Adipose tissue (tissue), 3 donors: ENCODE measurements around the gene ATXN1L. TPM values are rescaled to one million over a fixed set of nuclear protein-coding genes. Genes with fewer than 3 reads are reported as not detected.
"Not testable (repeated sequence)": the region's sequence is repeated elsewhere in the genome, so short reads cannot be mapped to it uniquely, and the experiment has no call there.

Source experiments
- H3K27ac ChIP-seq: one replicate; pipeline ENCODE4 v1.5.1; 2013; ENCODE audit warnings: low read depth, low read length
- WGBS, 3 donors: extraction: QIAGEN DNeasy Blood & Tissue Kit; methylation state at CpG; one replicate each; pipeline ENCODE4 v1.1.7; 2013; 5-methylcytosine and 5-hydroxymethylcytosine counted together
- polyA plus RNA-seq, 3 donors: library from polyadenylated mRNA; stranded (reverse); fragments of 200-250 nt; gene quantifications; one replicate each; pipeline ENCODE4 v1.2.3, GENCODE V29; 2013
- donor health status: healthy with polysubstance abuse.
- donor health status: Bipolar disorder and iron deficiency.
- donor health status: healthy.

The ATXN1L gene
- polyA plus RNA-seq, 3 donors, result 8.3 to 17.6 (median 15.0) TPM

DNA sequence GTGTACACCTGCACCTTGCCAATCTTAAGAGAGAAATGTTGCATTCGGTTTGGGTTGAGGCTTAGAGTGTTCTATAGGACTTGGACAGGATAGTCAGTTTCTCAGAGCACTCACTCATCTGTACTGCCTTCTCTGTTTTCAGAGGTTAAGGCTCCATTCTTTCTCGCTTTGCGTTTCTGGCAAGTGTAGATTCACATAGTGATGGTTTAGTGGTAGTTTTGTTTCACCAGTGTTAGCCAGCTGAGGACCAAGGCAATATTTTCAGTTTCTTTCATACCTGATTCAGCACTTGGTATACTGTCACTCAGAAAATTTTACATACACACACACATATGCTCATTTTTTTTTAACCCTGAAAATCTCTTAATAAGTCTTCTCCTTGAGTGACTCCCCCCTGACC, 1.3 kb downstream of the ATXN1L start:
- H3K27ac ChIP-seq, result no peak overlapping the region
- WGBS, 3 donors, result 48 to 70% (median 61%) methylated on average over 3 of the region's 3 CpGs

DNA sequence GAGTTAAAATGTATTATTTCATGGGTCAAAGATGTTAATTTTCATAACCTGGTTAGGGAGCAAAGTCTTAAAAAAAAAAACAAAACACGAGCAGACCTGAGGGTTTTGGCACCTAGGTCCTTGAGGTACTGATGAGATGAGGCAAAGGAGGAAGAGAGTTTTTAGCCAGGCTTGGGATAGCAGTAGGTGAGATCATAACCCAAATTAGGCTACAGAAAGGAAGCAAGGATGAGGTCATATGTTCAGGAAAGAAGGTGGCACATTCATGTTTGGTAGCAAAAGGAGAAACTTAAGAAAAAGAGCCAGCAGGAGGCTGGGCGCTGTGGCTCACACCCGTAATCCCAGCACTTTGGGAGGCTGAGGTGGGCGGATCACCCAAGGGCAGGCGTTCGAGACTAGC, 2.8 kb downstream of the ATXN1L start:
- no peak overlapping the region for H3K27ac ChIP-seq
- WGBS, 3 donors, result 93 to 94% (median 93%) methylated on average over 6 of the region's 6 CpGs

DNA sequence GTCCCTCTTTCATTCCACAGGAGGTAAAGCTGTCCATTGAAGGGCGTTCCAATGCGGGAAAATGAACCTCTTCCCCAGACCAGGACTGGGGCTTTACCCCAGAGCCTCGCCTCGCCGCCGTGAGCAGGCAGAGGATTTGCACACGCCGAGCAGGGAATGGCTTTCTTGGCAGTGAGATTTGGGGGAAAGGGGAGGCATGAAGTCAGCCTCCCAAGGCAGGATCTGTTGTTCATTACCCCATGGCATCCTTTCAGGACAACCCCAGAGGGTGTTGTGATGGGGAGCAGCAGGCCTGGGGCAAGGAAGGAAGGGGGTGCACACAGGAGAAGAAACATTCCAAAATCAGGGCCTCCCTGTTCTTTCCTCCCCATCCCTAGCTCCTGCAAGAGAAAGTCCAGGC, 6.0 kb downstream of the ATXN1L start:
- no peak overlapping the region for H3K27ac ChIP-seq
- WGBS, 3 donors, result 70 to 92% (median 75%) methylated on average over 8 of the region's 8 CpGs

DNA sequence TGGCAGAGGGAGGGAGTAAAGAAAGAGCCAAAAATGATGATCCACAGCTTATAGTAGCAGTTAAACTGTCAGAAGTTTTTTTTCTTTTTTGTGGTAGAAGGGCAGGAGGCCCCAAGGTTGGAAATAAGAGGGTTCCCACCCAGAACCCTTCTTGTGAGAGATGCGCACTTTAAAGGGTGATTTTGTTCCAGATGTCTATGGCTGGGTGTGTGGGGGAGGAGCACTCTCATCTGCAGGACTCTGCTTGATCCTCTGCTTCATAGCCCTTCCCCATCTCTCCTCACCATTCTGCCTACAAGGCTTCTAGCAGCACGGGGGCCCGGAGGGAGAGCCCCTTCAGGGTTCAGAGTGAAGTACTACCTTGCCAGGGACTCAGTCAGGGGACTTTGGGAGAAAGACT, 6.4 kb downstream of the ATXN1L start:
- no peak overlapping the region for H3K27ac ChIP-seq
- WGBS, 3 donors, result 62 to 81% (median 69%) methylated on average over 3 of the region's 3 CpGs

DNA sequence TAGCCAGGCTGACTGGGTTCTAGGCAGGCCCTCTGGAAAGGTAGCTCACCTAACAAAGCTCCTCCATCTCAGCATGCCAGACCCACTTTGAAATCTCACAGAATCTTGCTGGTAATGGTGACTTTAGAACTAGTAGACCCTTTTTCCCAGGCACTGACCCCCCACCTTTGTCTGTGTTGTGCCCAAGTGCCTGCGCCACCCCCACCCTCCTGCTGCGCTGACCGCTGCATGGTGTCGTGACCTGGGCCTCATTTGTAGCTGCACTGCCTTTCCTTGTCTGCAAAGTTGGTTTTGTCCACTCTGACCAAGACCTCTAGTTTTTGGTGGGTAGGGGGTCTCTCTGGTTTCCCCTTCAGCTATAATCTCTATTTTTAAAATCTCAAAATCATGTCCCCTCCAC, 6.8 kb downstream of the ATXN1L start:
- 95 to 100% (median 97%) methylated on average over 4 of the region's 4 CpGs for WGBS, 3 donors
- no peak overlapping the region for H3K27ac ChIP-seq

DNA sequence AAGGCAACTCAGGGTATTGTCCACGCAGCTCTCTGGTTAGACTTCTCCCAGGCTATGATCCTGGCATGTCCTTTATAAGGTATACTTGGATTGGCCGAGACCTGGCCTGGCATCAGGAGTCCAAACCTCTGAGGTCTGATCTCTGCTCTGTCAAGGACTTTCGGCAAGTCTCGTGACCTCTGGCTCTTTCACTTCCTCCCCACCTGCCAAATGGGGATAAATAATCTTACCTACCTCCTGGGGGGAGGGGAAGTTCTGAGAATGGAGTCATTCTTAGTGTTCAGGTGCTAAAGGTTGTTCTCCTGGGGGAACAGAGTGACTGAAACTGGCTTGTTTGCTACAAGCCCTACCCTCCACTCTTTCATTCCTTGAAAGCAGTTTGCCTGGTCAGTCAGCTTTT, 7.6 kb downstream of the ATXN1L start:
- no peak overlapping the region for H3K27ac ChIP-seq
- 44 to 82% (median 75%) methylated on average over 4 of the region's 4 CpGs for WGBS, 3 donors

DNA sequence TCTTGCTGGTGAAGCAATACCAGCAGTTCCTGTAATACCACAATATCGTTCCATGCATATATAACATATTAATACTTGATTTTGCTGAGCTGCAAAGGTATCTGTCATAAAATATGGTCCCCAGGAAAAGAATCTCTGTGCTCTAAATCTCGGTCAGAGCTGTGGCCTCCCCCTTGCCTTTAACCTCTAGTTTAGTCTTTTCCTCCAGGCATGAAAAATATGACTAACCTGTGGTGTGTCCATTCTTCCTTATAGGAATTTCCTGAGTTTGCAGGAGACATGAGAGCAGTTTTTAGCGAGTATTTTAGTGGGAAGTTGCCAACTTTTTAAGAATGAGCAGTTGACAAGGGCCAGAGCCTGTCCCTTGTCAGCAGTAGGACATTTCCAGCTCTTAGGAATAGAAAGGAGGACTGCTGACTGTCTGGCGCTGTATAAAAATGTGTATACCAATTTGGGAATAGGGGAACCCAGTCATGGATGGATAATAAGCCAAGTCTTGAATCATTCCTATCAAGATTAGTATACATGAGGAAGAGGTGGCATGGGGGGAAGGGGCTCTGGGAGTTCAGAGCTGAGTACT, 8.7 kb downstream of the ATXN1L start:
- no peak overlapping the region for H3K27ac ChIP-seq
- WGBS, 3 donors, result 74 to 84% (median 76%) methylated on average over 4 of the region's 4 CpGs

DNA sequence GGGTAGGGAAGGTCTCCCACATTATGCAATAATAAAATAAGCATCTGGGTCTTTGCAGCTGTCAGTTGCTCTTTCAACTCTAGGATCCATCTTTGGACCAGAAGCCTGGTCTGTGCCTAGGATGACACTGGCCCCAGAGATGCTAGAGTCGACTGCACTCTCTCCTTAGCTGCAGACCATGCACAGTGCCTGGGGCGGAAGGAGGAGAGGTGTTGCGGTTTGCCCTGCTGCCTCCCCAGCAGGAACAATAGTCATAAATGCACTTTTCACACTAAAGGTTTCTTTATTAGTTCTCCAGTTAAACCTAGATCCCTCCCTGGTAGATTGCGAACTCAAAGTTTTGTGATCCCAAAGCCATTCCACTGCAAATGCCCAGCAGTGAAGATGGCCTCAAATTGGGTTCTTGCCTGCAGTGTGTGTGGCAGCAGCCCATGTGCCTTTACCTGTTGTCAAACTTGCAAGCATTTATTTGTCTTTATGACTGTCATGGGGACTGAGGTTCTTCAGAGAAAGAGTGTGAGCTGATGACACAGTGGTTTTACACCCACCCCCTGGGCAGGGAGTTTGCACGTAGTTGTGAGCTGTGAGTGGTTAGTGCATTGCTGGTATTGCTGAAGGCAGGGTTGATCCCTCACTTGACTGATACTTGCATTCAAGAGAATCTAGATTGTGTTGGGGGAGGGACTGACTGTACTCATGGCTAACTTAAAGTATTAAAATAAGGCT, 10.3 kb downstream of the ATXN1L start:
- H3K27ac ChIP-seq, result no peak overlapping the region

DNA sequence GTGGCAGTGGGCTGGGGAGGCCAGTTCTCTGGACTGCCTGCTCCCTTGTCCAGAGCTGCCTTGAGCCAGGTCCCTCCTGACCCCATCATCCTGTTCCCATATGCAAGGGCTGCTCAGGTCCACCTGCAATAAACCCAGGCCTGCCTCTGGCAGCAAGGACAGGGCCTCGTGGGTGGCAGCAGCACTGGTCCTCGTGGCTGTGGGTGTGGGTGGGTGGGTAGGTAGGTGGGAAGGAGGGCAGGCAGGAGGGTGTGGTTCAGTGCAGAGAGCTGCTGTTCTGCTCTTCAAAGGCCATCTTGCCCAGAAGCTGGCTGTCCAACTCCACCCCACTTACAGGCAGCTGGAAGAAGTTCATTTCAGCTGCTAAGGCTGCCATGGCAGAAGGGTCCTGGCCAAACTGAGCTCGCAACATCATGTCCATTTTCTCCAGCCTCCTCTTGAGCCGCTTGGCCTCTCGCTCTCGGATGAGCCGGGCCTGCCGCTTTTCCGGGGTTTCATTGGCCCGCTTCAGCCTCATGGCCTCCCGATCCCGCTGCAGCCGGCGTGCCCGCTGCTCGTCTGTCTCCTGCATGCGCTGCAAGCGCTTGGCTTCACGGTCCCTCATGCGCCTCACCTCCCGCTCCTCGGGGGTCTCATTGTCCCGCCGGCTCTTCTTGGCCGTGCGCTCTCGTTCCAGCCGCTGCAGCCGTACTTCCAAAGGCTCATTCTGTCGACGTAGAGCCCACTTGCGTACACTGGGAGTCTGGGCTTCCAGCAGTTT, 14.2 kb downstream of the ATXN1L start:
- 94 to 96% (median 95%) methylated on average over 32 of the region's 32 CpGs for WGBS, 3 donors
- H3K27ac ChIP-seq, result no peak overlapping the region

More for the DNA sequence above, 10.3 kb downstream of the ATXN1L start:
- WGBS, 3 donors, result 84 to 93% (median 88%) methylated on average over 5 of the region's 5 CpGs

DNA sequence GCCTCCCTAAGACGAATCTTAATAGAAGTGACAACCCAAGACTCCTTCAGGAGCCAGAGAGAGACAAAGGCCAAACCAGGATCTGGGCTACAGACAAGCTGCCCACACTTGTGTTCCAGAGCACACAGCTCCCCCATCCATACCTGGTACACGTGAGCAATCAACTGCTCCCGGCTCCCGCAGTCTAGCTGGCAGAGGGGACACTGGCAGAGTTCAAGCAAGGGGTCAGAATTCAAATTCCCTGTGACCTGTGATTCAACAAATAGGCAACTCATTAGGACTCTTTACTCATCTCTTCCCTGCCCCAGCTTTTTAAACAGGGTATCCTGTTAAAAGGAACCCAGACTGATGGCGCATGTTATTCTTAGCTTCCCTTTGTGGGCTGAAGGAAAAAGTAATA, 18.2 kb downstream of the ATXN1L start:
- WGBS, 3 donors, result 95 to 98% (median 96%) methylated on average over 5 of the region's 5 CpGs
- no peak overlapping the region for H3K27ac ChIP-seq

DNA sequence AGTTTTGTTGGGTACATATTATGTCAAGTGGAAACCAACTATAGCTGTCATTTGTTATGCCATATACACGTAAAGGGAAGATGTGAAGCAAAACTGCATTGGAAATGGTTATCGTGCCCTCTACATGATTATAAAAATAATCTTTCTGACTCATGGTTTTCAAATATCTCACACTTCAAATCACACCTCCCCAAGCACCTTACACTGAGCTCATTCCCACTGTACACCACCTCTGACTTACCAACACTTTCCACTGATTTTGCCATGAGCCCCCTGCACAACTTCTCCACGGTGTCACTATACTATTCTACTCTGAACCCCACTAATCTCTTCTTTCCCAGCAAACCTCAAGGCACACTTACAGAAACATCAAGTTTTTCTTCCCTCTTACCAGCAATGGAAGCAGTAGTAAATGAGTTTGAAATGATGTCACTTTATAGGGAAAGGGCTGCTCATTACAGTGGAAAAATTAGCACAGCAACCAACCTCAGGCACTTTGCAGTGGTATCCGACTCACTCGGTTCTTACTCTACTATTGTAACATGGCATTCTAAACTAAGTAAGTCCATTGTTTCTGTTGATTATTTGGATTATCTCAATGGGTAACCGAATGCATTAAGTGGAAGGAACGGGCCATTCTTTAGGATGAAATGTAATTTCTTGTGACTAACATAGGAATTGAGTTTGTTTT, 19.5 kb downstream of the ATXN1L start:
- no peak overlapping the region for H3K27ac ChIP-seq
- 81 to 93% (median 82%) methylated on average over 7 of the region's 7 CpGs for WGBS, 3 donors

DNA sequence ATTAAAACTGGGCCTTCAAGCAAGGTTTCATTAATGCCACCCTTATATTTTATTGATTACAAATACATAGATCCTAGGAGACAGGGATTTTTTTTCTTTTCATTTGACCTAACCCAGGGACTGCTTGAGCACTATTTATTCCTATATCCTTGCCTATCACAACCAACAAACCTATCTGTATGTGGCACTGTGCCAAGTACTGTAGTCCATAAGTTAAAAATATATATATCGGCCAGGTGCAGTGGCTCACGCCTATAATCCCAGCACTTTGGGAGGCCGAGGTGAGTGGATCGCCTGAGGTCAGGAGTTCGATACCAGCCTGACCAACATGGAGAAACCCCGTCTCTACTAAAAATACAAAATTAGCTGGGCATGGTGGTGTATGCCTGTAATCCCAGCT, 21.4 kb downstream of the ATXN1L start:
- WGBS, 3 donors, result 92 to 97% (median 93%) methylated on average over 6 of the region's 6 CpGs
- not testable (repeated sequence) for H3K27ac ChIP-seq

DNA sequence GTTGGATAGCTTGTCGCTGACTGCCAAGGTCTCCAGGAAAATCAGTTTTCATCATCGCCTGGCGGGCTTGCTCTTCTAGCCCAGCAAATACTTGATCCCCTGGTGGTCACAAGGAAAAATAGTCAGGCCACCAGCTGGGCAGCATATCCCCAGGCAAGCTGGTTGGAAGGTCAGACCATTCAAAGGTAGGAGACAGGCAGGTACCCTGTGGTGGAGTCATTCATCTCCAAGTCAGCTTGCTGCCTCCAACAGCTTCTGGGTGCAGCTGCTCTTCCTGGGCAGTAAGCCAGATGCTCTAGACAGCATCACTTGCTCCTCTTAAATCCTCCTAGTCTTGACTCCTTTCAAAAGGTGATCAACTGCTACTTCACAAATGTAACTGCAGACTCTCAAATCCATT, 22.2 kb downstream of the ATXN1L start:
- no peak overlapping the region for H3K27ac ChIP-seq
- WGBS, 3 donors, result 87 to 99% (median 93%) methylated on average over 3 of the region's 3 CpGs

DNA sequence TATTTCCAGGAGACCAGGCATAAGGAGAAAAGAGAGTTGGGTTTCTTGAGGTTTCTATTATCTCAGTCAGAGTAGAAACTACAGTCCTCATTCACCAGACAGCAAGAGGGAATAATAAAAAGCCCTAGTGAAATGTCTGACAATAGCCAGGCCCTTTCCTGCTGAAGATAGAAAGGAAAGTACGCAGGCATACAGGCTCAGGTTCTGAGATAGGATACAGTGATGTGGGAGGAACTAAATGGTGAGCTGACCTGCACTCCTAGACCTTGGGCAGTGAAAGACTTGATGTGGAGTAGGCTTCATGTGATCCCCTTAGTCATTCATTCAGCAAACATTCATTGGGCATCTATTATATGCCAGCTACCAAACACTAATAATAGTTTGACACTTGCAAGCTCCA, 23.3 kb downstream of the ATXN1L start:
- WGBS, 3 donors, result 89 to 95% (median 94%) methylated on average over 1 of the region's 1 CpG
- H3K27ac ChIP-seq, result no peak overlapping the region

DNA sequence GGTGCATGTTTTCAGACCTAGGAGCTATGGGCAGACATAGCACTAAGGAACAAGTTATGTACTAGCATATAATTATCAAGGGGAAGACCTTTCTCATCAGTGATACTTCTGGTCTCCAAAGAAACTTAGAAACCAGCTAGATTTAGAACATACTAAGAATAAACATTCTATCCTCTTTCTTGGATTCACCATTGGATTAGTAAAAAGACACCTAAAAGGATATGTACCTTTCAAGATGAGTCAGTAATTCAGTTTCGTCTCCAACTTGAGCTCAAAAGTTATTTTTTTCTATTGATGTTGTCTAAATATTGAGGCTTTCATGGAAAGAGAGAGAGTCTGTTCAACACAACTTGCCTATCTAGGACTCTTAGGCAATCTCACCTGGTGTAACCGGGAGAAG, 25.0 kb downstream of the ATXN1L start:
- no peak overlapping the region for H3K27ac ChIP-seq
- WGBS, 3 donors, result 94% methylated on average over 2 of the region's 2 CpGs

DNA sequence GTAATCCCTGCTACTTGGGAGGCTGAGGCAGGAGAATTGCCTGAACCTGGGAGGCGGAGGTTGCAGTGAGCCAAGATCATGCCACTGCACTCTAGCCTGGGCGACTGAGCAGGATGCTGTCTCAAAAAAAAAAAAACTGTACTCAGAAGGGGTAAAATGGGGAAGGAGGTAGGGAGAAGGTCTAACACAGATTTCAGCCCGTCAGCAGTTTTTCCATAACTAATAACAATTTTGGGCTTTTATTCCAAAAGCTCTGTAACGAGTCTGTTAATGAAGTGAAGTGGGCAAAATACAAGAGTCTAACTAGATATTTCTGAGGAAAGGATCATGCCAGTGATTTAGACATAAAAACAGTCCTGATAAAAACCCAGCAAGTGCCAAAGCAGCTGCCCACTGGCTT, 27.4 kb downstream of the ATXN1L start:
- H3K27ac ChIP-seq, result no peak overlapping the region
- WGBS, 3 donors, result 78 to 90% (median 85%) methylated on average over 4 of the region's 4 CpGs

DNA sequence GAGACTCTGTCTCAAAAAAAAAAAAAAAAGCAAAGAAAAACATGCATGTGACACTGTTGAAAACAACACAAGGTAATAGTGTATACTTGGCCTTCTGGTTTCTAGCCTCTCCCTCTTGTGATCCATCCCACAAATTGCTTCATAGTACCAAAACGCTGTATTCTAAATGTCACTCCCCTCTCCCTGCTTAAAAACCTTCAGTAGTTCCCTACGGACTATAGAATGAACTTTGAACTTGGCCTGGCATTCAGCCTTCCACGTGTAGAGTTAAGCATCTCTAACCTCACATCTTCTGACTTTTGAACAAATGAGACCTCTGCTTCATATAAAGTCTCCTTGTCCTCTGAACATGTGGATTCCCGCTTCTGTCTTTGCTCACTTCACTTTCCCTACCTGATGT, 33.1 kb downstream of the ATXN1L start:
- H3K27ac ChIP-seq, result no peak overlapping the region
- WGBS, 3 donors, result 56 to 68% (median 62%) methylated on average over 4 of the region's 4 CpGs

DNA sequence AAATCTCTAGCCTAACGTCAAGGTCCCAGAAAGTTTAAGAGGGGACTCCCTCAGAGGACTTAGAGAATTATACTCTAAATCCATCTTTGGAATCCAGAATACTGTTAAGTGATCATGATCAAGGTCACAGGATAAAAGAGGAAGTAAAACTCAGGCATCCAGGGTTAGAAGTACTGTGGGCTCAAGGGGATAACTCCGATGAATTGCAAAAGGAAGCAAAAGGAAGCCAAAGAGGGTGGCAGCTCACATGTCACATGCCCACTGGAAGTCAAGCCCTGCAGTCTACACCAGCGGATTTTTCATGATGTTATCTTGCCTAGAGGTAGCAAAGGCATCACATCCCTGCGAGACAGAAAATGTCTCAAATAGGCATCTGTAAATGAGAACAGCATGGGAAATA, 34.4 kb downstream of the ATXN1L start:
- no peak overlapping the region for H3K27ac ChIP-seq
- 44 to 79% (median 49%) methylated on average over 4 of the region's 4 CpGs for WGBS, 3 donors

DNA sequence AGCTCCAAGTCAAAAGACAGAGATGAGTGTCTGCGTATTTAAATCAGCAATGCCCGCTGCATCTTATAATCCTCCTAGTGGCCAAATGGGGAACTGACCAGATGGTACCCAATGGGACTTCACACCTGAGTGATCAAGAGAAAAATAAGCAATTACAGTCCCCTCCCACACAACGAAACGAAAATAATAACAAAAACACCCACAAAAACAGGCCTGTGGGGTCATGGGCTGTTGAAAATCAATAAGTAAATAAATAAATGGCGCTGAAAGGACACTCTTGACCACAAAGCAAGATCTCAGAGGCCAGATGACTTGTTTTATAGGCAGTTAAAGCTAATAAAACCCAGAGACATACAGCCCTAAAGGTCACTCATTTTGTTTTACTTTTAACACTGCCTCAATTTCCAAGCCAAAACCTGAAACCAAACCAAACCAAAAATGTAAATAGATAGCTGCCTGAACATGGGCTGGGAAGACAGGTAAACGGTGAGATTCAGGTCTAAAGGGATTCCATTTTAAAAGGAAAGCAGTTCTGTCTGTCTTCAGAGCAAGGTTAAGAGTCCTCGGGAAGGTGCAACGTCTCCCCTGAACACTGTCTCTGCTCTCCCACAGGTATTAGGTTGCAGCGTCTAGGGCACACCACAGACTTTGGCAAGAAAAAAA, 36.9 kb downstream of the ATXN1L start:
- WGBS, 3 donors, result 4 to 10% (median 10%) methylated on average over 9 of the region's 9 CpGs
- no peak overlapping the region for H3K27ac ChIP-seq
